ENCODE data around the gene CREB3L4. TPM values are rescaled to one million over a fixed set of nuclear protein-coding genes. Genes with fewer than 3 reads are reported as not detected.

CREB3L4 gene
- total RNA-seq, 2 experiments from 2014 or later: 6.3 to 8.5 TPM

DNA sequence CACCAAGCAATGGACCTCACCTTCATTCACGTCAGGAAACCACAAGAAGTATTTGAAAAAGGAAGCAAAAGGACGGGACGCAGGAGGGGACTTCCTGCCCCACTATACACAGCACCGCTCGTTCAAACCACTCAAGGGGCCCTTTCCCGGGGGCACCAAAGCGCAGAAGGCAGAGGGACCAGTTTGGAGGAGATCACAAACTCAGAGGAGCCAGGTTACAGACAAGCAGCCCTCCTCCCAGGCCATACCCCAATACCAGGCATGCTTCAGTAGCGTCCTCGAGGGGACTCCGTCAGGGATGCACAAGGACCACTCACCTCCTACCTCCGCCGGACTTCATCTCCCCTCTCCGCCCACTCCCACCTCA lies 10.0 kb upstream of the CREB3L4 start:
- H3K4me3 Mint-ChIP-seq: peak overlapping the region; percentile 97
- peaks cover 26% of the 10 kb centered on the region for H3K36me3 Mint-ChIP-seq
- H3K9me3 Mint-ChIP-seq (ENCODE audit: low read depth): no peaks in the 10 kb centered on the region
- ATAC-seq (peak; percentile 18), DNase-seq (peak; percentile 72)
- H3K27ac Mint-ChIP-seq: peak overlapping the region; percentile 98
- no peaks in the 10 kb centered on the region for H3K27me3 Mint-ChIP-seq
- peaks cover 56% of the 10 kb centered on the region for H3K4me1 Mint-ChIP-seq
- CTCF ChIA-PET: interaction anchor here (1.5 to 5.0 kb wide), 5 partner anchors 9 to 161 kb away, joined by 4 to 46 read pairs (median 11); partner anchors contain the start of genes CREB3L4, DENND4B and JTB

DNA sequence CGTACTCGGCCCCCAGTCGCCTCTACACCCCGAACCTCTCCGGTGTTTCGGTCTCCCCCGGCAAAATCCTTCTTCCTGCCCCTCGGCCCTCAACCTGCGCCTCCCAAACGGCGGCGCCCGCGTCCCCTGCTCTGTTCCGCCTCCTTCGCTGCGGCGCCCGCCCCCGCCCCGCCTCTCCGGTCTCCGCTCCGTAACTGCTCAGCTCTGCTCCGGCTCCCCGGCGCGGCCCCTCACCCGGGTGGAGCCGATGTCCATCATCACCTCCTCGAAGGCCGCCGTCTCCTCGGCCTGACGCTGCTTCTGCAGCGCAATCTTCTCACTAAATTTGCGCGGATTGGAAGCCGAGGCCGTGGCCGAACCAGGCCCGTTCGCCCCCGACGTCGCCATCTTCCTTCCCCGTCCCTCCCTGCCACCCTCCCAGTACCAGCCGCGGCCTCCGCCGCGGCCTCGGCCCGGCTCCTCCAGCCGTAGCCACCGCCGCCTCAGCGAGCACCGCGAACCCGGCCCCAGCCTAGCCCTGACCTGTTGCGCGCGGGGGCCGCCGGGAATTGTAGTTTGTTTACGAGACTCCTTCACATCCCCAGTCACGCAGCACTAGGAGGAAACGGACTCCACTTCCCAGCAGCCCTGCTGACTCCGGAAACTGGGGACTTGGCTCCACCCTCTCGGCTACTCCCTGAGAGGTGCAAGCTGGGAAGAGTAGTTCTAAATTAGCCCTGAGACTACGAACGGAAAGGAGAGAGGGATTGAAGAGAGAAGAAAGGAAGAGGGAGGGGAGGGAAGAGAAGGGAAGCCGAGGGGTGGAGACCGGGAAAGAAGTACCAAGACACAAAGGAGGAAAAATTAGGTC lies 9.4 kb upstream of the CREB3L4 start, which contains the start of gene CRTC2:
CRTC2 (minus strand) TSS at position 502 of the 850 bp plus-strand sequence; CDS start at position 387, 115 bp downstream.
- ATAC-seq (peak; percentile 87), DNase-seq (peak; percentile 100)
- Mint-ChIP-seq H3K27me3 (no peaks in the 10 kb centered on the region), H3K4me1 (peaks cover 57% of the 10 kb centered on the region), H3K4me3 (peak within 1 kb of the TSS; percentile 97), H3K36me3 (peaks cover 26% of the 10 kb centered on the region), H3K27ac (peak within 1 kb of the TSS; percentile 98), H3K9me3 (ENCODE audit: low read depth) (no peaks in the 10 kb centered on the region)
- CTCF ChIA-PET: interaction anchor here (0.7 to 5.0 kb wide), 10 partner anchors 9 to 175 kb away, joined by 3 to 46 read pairs (median 5); partner anchors contain the start of genes CREB3L4, DENND4B, JTB and RAB13

DNA sequence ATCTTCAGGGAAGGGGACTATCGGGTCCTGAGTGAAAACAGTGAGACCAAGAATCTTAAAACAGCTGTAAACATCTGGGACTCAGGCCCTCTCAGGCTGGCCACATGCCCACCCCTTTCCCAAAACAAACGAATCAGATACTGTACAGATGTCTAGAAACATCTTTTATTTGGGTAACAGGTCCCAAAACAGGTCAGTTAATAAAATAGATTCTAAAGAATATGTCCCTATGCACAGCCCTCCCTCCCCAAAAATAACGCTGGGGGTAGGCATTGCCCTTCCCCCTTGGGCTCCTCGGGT lies 8.8 kb upstream of the CREB3L4 start:
- peak overlapping the region; percentile 97 for H3K4me3 Mint-ChIP-seq
- H3K27ac Mint-ChIP-seq: peak overlapping the region; percentile 98
- CTCF ChIA-PET: interaction anchor here (0.7 to 5.0 kb wide), 8 partner anchors 9 to 175 kb away, joined by 3 to 46 read pairs (median 4); partner anchors contain the start of genes CREB3L4, DENND4B, JTB and RAB13
- no peaks in the 10 kb centered on the region for H3K9me3 Mint-ChIP-seq (ENCODE audit: low read depth)
- H3K36me3 Mint-ChIP-seq: peaks cover 26% of the 10 kb centered on the region
- peaks cover 60% of the 10 kb centered on the region for H3K4me1 Mint-ChIP-seq
- DNase-seq (no peak), ATAC-seq (no peak)
- H3K27me3 Mint-ChIP-seq: no peaks in the 10 kb centered on the region

DNA sequence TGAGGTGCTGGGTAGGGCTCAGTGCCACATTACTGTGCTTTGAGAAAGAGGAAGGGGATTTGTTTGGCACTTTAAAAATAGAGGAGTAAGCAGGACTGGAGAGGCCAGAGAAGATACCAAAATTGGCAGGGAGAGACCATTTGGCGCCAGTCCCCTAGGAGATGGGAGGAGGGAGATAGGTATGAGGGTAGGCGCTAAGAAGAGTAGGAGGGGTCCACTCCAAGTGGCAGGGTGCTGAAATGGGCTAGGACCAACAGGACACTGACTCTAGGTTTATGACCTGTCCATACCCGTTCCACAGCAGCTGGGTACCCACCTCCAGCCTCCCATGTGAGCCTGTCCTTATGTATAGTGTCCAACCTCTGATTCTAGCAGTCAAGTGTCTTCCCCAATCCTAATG lies 8.2 kb upstream of the CREB3L4 start:
- Mint-ChIP-seq H3K27me3 (no peaks in the 10 kb centered on the region), H3K4me1 (peaks cover 58% of the 10 kb centered on the region), H3K36me3 (peaks cover 20% of the 10 kb centered on the region), H3K27ac (peak overlapping the region; percentile 56), H3K9me3 (ENCODE audit: low read depth) (no peaks in the 10 kb centered on the region), H3K4me3 (no peak overlapping the region)
- ATAC-seq (no peak), DNase-seq (no peak)
- CTCF ChIA-PET: interaction anchor here (0.9 to 5.0 kb wide), 5 partner anchors 8 to 27 kb away, joined by 3 to 46 read pairs (median 10); partner anchors contain the start of genes CREB3L4, DENND4B, JTB and RAB13

DNA sequence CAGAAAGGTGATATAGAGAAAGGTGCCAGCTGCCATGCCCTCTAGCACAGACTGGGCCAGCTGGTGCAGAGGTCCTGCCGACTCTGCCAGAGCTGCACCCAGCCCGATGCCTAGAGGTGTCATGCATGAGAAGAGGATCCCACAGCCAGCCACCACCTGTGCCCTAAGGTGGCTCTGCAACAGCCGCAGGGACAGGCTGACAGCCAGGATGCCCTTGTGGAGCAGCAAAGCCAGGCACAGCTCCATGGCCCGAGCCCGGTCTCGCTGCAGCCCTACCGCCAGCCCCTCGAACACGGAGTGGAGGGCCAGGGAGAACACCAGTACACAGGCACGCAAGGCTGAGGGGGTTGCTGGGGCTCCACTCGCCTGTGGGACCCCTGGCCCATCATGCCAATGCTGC lies 7.5 kb upstream of the CREB3L4 start:
- Mint-ChIP-seq H3K36me3 (peaks cover 17% of the 10 kb centered on the region), H3K4me1 (peaks cover 54% of the 10 kb centered on the region), H3K4me3 (no peak overlapping the region), H3K9me3 (ENCODE audit: low read depth) (no peaks in the 10 kb centered on the region), H3K27me3 (no peaks in the 10 kb centered on the region), H3K27ac (no peak overlapping the region)
- CTCF ChIA-PET: interaction anchor here (1.4 to 5.0 kb wide), 2 partner anchors 14 to 25 kb away, joined by 3 to 46 read pairs; partner anchors contain the start of gene DENND4B
- ATAC-seq (no peak), DNase-seq (no peak)

DNA sequence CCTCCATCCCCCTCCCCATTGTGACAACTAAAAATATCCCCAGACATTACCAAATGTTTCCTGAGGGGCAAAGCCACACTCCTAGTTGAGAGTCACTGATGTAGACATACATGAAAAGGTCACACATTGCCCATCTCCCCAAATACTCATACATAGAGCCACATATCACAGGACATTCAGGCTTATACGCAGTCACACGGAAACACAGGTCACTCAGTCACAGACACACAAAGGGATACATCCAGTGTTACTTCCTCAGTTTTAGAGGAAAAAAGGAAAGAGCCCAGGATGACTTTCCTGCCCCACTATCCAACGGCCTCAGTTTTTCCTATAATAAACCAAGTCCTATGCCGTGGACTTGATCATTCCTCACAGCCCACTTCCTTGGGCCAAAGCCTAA lies 6.3 kb upstream of the CREB3L4 start:
- Mint-ChIP-seq H3K27ac (peak overlapping the region; percentile 16), H3K9me3 (ENCODE audit: low read depth) (no peaks in the 10 kb centered on the region), H3K4me3 (peak overlapping the region; percentile 19), H3K27me3 (no peaks in the 10 kb centered on the region), H3K4me1 (peaks cover 53% of the 10 kb centered on the region), H3K36me3 (peaks cover 17% of the 10 kb centered on the region)
- ATAC-seq (no peak), DNase-seq (no peak)
- CTCF ChIA-PET: interaction anchor here (3.3 kb wide), 1 partner anchor 25 kb away, joined by 21 read pairs; the partner anchor contains the start of gene RAB13

DNA sequence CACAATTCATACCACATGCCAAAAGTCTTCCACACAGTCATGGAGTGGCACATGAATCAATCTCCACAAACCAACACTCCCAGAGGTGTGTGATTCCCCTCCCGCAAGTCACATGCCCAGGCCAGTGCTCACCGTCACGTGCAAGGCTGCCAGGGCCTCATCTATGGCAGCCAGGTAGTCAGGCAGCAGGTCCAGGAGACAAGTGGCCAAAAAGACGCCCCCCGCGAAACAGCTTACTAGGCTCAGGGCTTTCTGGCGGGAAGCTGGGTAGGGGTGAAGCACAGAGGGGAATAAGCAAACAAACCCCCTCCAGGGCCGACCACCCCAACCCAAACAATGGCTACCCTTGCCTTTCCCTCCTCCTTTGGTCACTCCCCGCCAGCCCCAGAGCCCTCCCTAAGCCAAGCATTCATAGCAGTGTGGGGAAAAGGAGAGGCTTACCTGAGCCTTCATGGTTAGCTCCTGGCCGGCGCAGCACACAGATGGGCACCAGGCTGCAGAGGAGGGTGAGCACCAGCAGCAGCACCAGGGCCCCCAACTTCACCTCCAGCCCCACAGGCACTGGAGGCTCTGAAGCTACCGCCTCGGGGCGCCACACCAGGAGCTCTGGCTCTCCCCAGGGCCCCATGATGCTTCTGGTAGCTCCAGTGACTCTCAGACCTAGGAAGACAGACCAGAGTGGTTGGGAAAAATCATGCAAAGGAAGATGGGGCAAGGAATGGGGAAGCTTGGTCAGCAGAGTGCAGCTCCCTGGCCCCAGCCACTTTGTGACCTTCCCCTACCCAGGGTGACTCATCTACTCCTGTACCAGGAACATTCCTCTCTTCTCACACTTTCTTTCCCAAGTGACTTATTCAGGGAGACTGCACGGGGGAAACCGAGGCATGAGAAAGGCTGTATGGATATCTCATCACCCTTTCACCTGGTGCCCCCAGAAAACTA lies 5.3 kb upstream of the CREB3L4 start:
- DNase-seq: no peak
- H3K4me1 Mint-ChIP-seq: peaks cover 48% of the 10 kb centered on the region

DNA sequence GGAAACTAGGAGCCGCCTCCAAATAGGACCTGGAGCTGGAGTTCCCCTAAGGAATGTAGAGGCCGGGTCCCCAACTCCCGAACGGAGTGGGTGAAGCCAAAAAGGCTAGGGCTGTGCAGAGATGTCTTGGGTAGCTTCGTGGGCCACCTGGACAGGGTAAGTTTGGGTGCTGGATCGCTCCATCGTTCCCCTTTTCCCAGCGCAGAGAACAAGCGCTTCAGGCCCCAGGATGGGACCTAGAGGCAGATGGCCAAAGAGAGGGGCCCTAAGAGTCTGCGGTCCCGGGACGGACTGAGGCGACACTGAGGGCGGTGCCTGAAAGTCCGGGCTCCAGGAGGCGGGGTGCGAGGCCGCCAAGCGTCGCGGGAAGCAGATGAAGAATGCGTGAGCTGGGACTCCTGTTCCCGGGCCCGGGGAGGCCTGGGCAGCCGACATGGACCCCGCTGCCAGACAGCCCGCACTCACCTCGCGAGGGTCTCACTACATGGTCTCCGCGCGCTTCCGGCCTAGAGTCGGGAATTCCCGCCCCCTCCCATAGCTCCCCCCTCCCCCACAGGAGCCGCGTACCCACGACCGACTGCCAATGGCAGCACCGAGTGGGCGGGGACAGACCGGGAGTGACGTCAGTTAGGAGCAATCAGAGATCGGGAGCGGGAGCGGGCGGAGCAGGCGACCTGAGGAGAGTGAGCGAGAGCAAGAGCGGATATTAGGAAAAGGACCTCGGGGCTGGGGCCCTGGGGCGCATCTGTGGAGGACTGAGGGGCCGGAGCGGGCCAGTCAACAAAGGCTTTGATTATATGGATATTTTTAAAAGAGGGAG lies 4.5 kb upstream of the CREB3L4 start, which contains the start of gene SLC39A1:
SLC39A1 (minus strand) TSS at position 508 of the 820 bp plus-strand sequence. CDS start 822 bp downstream, outside the sequence.
- Mint-ChIP-seq H3K4me3 (peak within 1 kb of the TSS; percentile 81), H3K27ac (peak within 1 kb of the TSS; percentile 87), H3K9me3 (ENCODE audit: low read depth) (no peaks in the 10 kb centered on the region), H3K4me1 (peaks cover 55% of the 10 kb centered on the region), H3K36me3 (peaks cover 18% of the 10 kb centered on the region), H3K27me3 (no peaks in the 10 kb centered on the region)
- DNase-seq (peak; percentile 98), ATAC-seq (peak; percentile 69)
- CTCF ChIA-PET: interaction anchor here (0.6 to 5.6 kb wide), 11 partner anchors 13 to 284 kb away, joined by 3 to 58 read pairs (median 5); partner anchors contain the start of genes DENND4B, JTB, RAB13 and RPS27

More for the DNA sequence above, 5.3 kb upstream of the CREB3L4 start:
- Mint-ChIP-seq H3K36me3 (peaks cover 18% of the 10 kb centered on the region), H3K4me3 (peak overlapping the region; percentile 81), H3K9me3 (ENCODE audit: low read depth) (no peaks in the 10 kb centered on the region), H3K27ac (peak overlapping the region; percentile 87), H3K27me3 (no peaks in the 10 kb centered on the region)
- CTCF ChIA-PET: interaction anchor here (1.1 to 3.3 kb wide), 8 partner anchors 14 to 283 kb away, joined by 3 to 21 read pairs (median 5); partner anchors contain the start of genes DENND4B, JTB and RAB13
- ATAC-seq: no peak

DNA sequence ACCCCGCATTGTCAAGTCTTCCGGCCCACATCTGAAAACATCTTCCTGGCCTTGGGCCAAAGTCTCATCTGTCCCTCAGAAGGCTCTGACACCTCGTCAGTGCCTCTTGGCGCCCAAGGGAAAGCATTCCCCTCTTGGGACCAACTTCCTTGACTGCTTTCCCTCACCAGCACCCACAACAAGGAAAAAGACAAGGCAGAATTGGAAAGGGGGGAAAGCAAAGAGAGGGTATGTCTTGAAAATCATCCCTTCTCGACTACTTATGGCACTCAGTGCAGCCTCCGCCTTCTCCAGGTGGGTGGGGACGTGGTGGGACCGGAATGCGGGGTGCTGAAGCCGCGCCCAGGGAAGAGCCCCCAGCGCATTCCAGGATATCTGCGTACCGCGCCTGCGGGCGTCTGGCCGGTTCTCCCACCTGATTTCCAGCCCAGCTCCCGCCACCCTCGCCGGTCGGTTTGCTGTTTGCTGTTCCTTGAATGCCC lies 3.8 kb upstream of the CREB3L4 start:
- Mint-ChIP-seq H3K4me3 (peak overlapping the region; percentile 81), H3K4me1 (peaks cover 57% of the 10 kb centered on the region), H3K27ac (peak overlapping the region; percentile 87), H3K27me3 (no peaks in the 10 kb centered on the region), H3K36me3 (peaks cover 18% of the 10 kb centered on the region), H3K9me3 (ENCODE audit: low read depth) (no peaks in the 10 kb centered on the region)
- ATAC-seq (no peak), DNase-seq (no peak)
- CTCF ChIA-PET: interaction anchor here (0.6 to 5.6 kb wide), 7 partner anchors 12 to 167 kb away, joined by 3 to 58 read pairs (median 5); partner anchors contain the start of genes DENND4B, JTB, RAB13 and RPS27

DNA sequence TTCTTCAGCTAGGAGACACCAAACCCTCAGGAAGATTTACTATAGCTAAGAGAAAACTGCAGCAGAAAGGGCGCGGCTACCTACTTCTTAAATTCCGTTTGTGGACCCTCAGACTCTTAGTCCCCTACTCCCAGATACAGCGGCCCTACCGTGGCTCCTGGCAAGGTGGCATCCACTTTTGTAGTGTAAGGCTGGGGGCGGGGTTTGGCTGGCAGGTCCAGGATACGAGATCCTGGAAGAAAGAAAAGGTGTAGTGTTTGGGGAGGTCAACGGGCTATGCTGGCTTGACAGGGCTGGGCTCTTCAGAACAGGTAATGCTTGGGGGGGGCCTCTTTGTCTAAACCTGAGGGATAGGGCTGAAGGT lies 280 bp downstream of the CREB3L4 start:
- Mint-ChIP-seq H3K4me3 (peak overlapping the region; percentile 97), H3K36me3 (peaks cover 5% of the 10 kb centered on the region), H3K9me3 (ENCODE audit: low read depth) (no peaks in the 10 kb centered on the region), H3K27ac (peak overlapping the region; percentile 96), H3K4me1 (peaks cover 52% of the 10 kb centered on the region), H3K27me3 (no peaks in the 10 kb centered on the region)
- ATAC-seq (no peak), DNase-seq (no peak)
- CTCF ChIA-PET: interaction anchor here (0.6 to 5.6 kb wide), 15 partner anchors 9 to 435 kb away, joined by 3 to 58 read pairs (median 4); partner anchors contain the start of genes CRTC2, DENND4B, GATAD2B and JTB

DNA sequence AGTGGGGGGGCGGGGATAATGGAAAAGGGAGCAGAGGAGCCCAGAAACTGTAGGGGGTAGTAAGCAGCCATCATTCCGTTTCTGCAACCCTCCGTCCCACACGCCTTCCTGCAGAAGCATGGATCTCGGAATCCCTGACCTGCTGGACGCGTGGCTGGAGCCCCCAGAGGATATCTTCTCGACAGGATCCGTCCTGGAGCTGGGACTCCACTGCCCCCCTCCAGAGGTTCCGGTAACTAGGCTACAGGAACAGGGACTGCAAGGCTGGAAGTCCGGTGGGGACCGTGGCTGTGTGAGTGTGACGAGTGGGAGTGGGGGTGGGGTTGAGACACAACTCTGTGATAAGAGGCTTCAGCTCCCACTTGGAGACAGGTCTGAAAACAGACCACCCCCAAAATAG lies 706 bp downstream of the CREB3L4 start:
- no peak for DNase-seq
- no peak for ATAC-seq
- peak overlapping the region; percentile 97 for H3K4me3 Mint-ChIP-seq
- no peaks in the 10 kb centered on the region for H3K9me3 Mint-ChIP-seq (ENCODE audit: low read depth)
- CTCF ChIA-PET: interaction anchor here (0.6 to 5.6 kb wide), 9 partner anchors 9 to 399 kb away, joined by 3 to 58 read pairs (median 10); partner anchors contain the start of genes CRTC2, DENND4B, JTB and RAB13
- H3K4me1 Mint-ChIP-seq: peaks cover 54% of the 10 kb centered on the region
- peaks cover 8% of the 10 kb centered on the region for H3K36me3 Mint-ChIP-seq
- no peaks in the 10 kb centered on the region for H3K27me3 Mint-ChIP-seq
- H3K27ac Mint-ChIP-seq: peak overlapping the region; percentile 96
